KMS-11 (cell line): ENCODE data around the gene AP1S3.

Experiments
- H2AFZ ChIP-seq: fragments of 200-600 bp; sonication (generic); 2 replicates; pipeline ENCODE4 v1.6.1; 2016; ENCODE audit warnings: antibody characterized with exemption, mixed run types, low read depth
- H3K27ac ChIP-seq: fragments of 200-600 bp; sonication (generic); 2 replicates; pipeline ENCODE4 v1.6.1; 2016; ENCODE audit warnings: mild to moderate bottlenecking, mixed run types
- H3K27me3 ChIP-seq: fragments of 200-600 bp; sonication (generic); 2 replicates; pipeline ENCODE4 v1.6.1; 2017; ENCODE audit warnings: mild to moderate bottlenecking, low read depth, mixed run types, moderate library complexity; ENCODE audit not compliant: insufficient read depth
- H3K36me3 ChIP-seq: fragments of 200-600 bp; sonication (generic); 2 replicates; pipeline ENCODE4 v1.6.1; 2017; ENCODE audit warnings: mild to moderate bottlenecking, mixed run types; ENCODE audit not compliant: insufficient read depth
- H3K4me1 ChIP-seq: fragments of 200-600 bp; sonication (generic); 2 replicates; pipeline ENCODE4 v1.6.1; 2016; ENCODE audit warnings: mild to moderate bottlenecking, low read depth, mixed run types; ENCODE audit not compliant: poor library complexity, severe bottlenecking
- H3K4me2 ChIP-seq: fragments of 200-600 bp; sonication (generic); 2 replicates; pipeline ENCODE4 v1.7.0; 2016; ENCODE audit warnings: mild to moderate bottlenecking, mixed run types
- H3K4me3 ChIP-seq: fragments of 200-600 bp; sonication (generic); IDR thresholded peaks from 2 replicates; pipeline ENCODE4 v1.6.1; 2017; ENCODE audit warnings: low read depth, low read length, mixed read lengths; ENCODE audit not compliant: insufficient read depth
- H3K79me2 ChIP-seq: fragments of 200-600 bp; sonication (generic); 2 replicates; pipeline ENCODE4 v1.6.1; 2016; ENCODE audit warnings: low read depth, mixed run types; ENCODE audit not compliant: insufficient read depth
- H3K9ac ChIP-seq: fragments of 200-600 bp; sonication (generic); 2 replicates; pipeline ENCODE4 v1.6.1; 2016; ENCODE audit warnings: mild to moderate bottlenecking, mixed run types
- H4K20me1 ChIP-seq: fragments of 200-600 bp; sonication (generic); 2 replicates; pipeline ENCODE4 v1.6.1; 2016; ENCODE audit warnings: mild to moderate bottlenecking, mixed run types; ENCODE audit not compliant: insufficient read depth
- TF ChIP-seq, protein P1 (sequence below): fragments of 200-600 bp; sonication (generic); conservative IDR thresholded peaks from 2 replicates; pipeline ENCODE4 v1.6.1; 2017; ENCODE audit warnings: low read depth, mild to moderate bottlenecking, antibody characterized with exemption, low read length, moderate library complexity, mixed read lengths

The AP1S3 gene

DNA sequence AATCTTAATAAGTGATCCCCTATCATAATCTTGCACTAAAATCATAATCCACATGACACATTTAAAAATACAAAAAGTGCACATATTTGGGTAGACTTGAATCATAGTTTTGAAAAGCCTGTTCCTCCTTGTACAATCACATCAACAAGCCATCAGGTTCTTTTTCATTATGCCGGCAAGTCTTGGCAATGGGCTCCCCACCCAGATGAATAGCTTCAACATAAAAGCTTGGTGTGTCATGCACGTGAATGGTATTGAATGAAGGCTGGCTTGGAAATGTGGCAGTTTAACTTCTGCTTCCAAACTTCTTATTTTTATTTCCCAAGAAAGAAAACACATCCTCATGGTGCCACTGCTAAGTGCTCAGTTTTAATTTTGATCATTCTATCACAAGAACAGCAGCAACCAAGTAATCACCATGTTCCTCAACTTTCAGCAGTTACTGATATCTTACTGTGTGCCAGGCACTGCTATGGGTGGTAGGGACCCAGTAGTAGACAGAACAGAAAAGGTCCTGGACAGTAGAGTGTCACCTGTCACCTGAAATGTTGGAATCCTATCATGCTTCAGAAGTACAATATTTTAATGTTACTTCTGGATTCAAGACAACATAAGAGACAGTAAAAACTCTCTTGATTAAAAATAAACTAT lies 89.9 kb downstream of the AP1S3 start:
- Histone ChIP-seq H2AFZ (no peak overlapping the region), H3K4me3 (no peak overlapping the region), H3K27ac (no peak overlapping the region), H3K36me3 (no peaks in the 10 kb centered on the region), H3K4me2 (no peak overlapping the region), H3K79me2 (no peaks in the 10 kb centered on the region), H4K20me1 (no peaks in the 10 kb centered on the region), H3K4me1 (no peaks in the 10 kb centered on the region), H3K27me3 (no peaks in the 10 kb centered on the region), H3K9ac (no peak overlapping the region)
- TF ChIP-seq, protein P1, sequence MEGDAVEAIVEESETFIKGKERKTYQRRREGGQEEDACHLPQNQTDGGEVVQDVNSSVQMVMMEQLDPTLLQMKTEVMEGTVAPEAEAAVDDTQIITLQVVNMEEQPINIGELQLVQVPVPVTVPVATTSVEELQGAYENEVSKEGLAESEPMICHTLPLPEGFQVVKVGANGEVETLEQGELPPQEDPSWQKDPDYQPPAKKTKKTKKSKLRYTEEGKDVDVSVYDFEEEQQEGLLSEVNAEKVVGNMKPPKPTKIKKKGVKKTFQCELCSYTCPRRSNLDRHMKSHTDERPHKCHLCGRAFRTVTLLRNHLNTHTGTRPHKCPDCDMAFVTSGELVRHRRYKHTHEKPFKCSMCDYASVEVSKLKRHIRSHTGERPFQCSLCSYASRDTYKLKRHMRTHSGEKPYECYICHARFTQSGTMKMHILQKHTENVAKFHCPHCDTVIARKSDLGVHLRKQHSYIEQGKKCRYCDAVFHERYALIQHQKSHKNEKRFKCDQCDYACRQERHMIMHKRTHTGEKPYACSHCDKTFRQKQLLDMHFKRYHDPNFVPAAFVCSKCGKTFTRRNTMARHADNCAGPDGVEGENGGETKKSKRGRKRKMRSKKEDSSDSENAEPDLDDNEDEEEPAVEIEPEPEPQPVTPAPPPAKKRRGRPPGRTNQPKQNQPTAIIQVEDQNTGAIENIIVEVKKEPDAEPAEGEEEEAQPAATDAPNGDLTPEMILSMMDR: no peak

DNA sequence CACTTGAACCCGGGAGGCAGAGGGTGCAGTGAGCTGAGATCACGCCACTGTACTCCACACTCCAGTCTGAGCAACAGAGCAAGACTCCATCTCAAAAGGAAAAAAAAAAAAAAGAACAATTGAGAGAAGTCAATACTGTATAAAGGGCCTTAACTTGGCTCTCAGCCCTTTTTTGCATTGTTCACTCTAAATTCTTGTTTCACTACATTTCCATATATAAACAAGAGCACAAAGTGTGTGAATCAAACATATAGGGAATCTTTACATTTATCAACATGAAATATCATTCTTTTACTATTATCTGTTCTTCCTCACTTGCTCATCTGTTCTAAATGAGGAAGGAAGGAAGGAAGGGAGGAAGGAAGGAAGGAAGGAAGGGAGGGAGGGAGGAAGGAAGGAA lies 90.8 kb downstream of the AP1S3 start:
- Histone ChIP-seq H3K9ac (no peak overlapping the region), H3K27ac (no peak overlapping the region)
- TF ChIP-seq, protein P1: no peak

DNA sequence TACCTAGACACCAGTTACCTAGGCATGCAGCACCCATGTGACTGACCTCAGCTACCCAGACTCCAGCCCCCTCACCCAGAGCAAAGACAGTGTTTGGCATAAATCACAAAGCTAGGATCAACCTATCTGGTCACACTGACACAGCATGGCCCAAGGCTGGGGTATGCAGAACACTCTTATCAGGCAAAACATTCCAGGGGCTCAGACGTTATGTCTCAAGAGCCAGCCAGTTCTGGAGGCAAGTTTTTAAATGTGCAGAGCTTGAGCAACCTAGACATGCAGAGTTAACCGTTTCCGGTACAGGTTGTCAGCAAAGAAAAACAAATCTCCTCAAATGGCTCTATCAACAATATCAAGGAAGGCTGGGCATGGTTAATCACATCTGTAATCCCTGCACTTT lies 92.8 kb downstream of the AP1S3 start:
- Histone ChIP-seq H3K36me3 (no peaks in the 10 kb centered on the region), H3K4me1 (no peaks in the 10 kb centered on the region), H2AFZ (no peak overlapping the region), H3K4me2 (no peak overlapping the region), H3K27ac (no peak overlapping the region), H3K4me3 (no peak overlapping the region), H4K20me1 (no peaks in the 10 kb centered on the region), H3K27me3 (no peaks in the 10 kb centered on the region), H3K79me2 (no peaks in the 10 kb centered on the region), H3K9ac (no peak overlapping the region)
- TF ChIP-seq, protein P1: no peak

More for the DNA sequence above, 90.8 kb downstream of the AP1S3 start:
- no peaks in the 10 kb centered on the region for H3K79me2 ChIP-seq
- no peak overlapping the region for H3K4me3 ChIP-seq
- no peaks in the 10 kb centered on the region for H3K4me1 ChIP-seq
- no peak overlapping the region for H3K4me2 ChIP-seq
- no peaks in the 10 kb centered on the region for H4K20me1 ChIP-seq
- no peaks in the 10 kb centered on the region for H3K36me3 ChIP-seq
- H3K27me3 ChIP-seq: no peaks in the 10 kb centered on the region
- no peak overlapping the region for H2AFZ ChIP-seq

- Histone ChIP-seq H3K36me3 (no peaks in the 10 kb centered on the region), H3K27me3 (no peaks in the 10 kb centered on the region), H3K4me2 (no peak overlapping the region), H3K27ac (no peak overlapping the region), H2AFZ (no peak overlapping the region), H4K20me1 (no peaks in the 10 kb centered on the region), H3K9ac (no peak overlapping the region), H3K79me2 (no peaks in the 10 kb centered on the region), H3K4me1 (no peaks in the 10 kb centered on the region), H3K4me3 (no peak overlapping the region)
- TF ChIP-seq, protein P1: no peak
These were observed 96.7 kb downstream of the AP1S3 start for GRCh38 chr2:223740679-223741078.
